IMR-90 (cell line): ENCODE measurements around the gene ADM2. TPM values are rescaled to one million over a fixed set of nuclear protein-coding genes. Genes with fewer than 3 reads are reported as not detected.

Source experiments
- ATAC-seq: fragments of 200-7000 bp; cut with Tn5 transposase; 2 replicates; pipeline ENCODE4 v1.9.1; 2020; ENCODE audit warnings: low read depth, mild to moderate bottlenecking, moderate library complexity
- BruUV-seq: library from RNA; stranded (reverse); fragments of 400-500 nt; replicated peaks from 2 replicates; lab custom pipeline; 2021; lab: Mats Ljungman, UMichigan
- CTCF ChIA-PET: fragments of 300-600 bp; formaldehyde crosslinking; extraction: SDS; loops from one replicate; lab custom pipeline; 2021; ENCODE audit warnings: antibody characterized with exemption; lab: Yijun Ruan, JAX
- POLR2A ChIA-PET: fragments of 300-600 bp; sonication (Branson Sonifier 250); formaldehyde crosslinking; loops from one replicate; lab custom pipeline; 2022; ENCODE audit warnings: antibody characterized with exemption; ENCODE audit not compliant: unreplicated experiment; lab: Charles Lee
- DNase-seq: peaks from one replicate; pipeline ENCODE4 v3.0.0; 2013
- H2AFZ ChIP-seq: replicated peaks from 2 replicates; pipeline ENCODE3; 2013; ENCODE audit warnings: low read length, mild to moderate bottlenecking; ENCODE audit not compliant: poor library complexity
- H2AK5ac ChIP-seq: 2 replicates; pipeline ENCODE4 v1.6.1; 2013; ENCODE audit warnings: low read depth, low read length, inconsistent platforms
- H2AK9ac ChIP-seq: replicated peaks from 2 replicates; pipeline ENCODE3; 2013; ENCODE audit warnings: mild to moderate bottlenecking, low read depth, low read length, moderate library complexity; ENCODE audit not compliant: poor library complexity
- H2BK120ac ChIP-seq: 2 replicates; pipeline ENCODE4 v1.6.1; 2013; ENCODE audit warnings: low read depth, low read length, inconsistent platforms
- H2BK15ac ChIP-seq: 3 replicates; pipeline ENCODE4 v1.6.1; 2013; ENCODE audit warnings: low read depth, low read length, inconsistent platforms
- H2BK20ac ChIP-seq: 2 replicates; pipeline ENCODE4 v1.6.1; 2013; ENCODE audit warnings: low read depth, mild to moderate bottlenecking, inconsistent platforms, low read length, moderate library complexity
- H2BK5ac ChIP-seq: 2 replicates; pipeline ENCODE4 v1.6.1; 2013; ENCODE audit warnings: mild to moderate bottlenecking, low read depth, low read length, inconsistent platforms; ENCODE audit not compliant: poor library complexity, severe bottlenecking
- H3K14ac ChIP-seq: replicated peaks from 2 replicates; pipeline ENCODE4 v1.6.1; 2013; ENCODE audit warnings: low read depth, low read length, inconsistent platforms
- H3K18ac ChIP-seq: 2 replicates; pipeline ENCODE4 v1.6.1; 2013; ENCODE audit warnings: low read depth, low read length, control low read depth
- H3K23ac ChIP-seq: 2 replicates; pipeline ENCODE4 v1.6.1; 2013; ENCODE audit warnings: low read depth, low read length, inconsistent platforms
- H3K27ac ChIP-seq: 2 replicates; pipeline ENCODE4 v1.5.1; 2013; ENCODE audit warnings: mild to moderate bottlenecking, control low read depth, low read length; ENCODE audit not compliant: insufficient read depth
- H3K27me3 ChIP-seq: 2 replicates; pipeline ENCODE4 v1.6.1; 2013; ENCODE audit warnings: low read length; ENCODE audit not compliant: control insufficient read depth, insufficient read depth
- H3K36me3 ChIP-seq: 2 replicates; pipeline ENCODE4 v1.6.1; 2013; ENCODE audit warnings: low read length, mixed read lengths; ENCODE audit not compliant: control insufficient read depth, insufficient read depth
- H3K4ac ChIP-seq: 2 replicates; pipeline ENCODE4 v1.6.1; 2013; ENCODE audit warnings: low read depth, low read length, inconsistent platforms
- H3K4me1 ChIP-seq: 2 replicates; pipeline ENCODE4 v1.6.1; 2013; ENCODE audit warnings: low read length, mixed read lengths; ENCODE audit not compliant: control insufficient read depth, insufficient read depth
- H3K4me2 ChIP-seq: 2 replicates; pipeline ENCODE4 v1.6.1; 2013; ENCODE audit warnings: low read depth, mild to moderate bottlenecking, control low read depth, low read length, moderate library complexity
- H3K4me3 ChIP-seq: 2 replicates; pipeline ENCODE4 v1.5.1; 2013; ENCODE audit warnings: low read depth, mild to moderate bottlenecking, control low read depth, low read length, moderate library complexity; ENCODE audit not compliant: insufficient read depth
- H3K56ac ChIP-seq: 2 replicates; pipeline ENCODE4 v1.6.1; 2013; ENCODE audit warnings: low read length, inconsistent platforms; ENCODE audit not compliant: insufficient read depth; ENCODE audit errors: extremely low read depth
- H3K79me1 ChIP-seq, 2 experiments: 2 replicates each; pipeline ENCODE4 v1.6.1; 2013; ENCODE audit warnings: low read length in 2 of 2, inconsistent platforms in 1 of 2, low read depth in 1 of 2
- H3K9ac ChIP-seq: 2 replicates; pipeline ENCODE4 v1.6.1; 2013; ENCODE audit warnings: low read depth, low read length, control low read depth
- H3K9me1 ChIP-seq: 2 replicates; pipeline ENCODE4 v1.6.1; 2013; ENCODE audit warnings: low read length, inconsistent platforms; ENCODE audit not compliant: insufficient read depth
- H3K9me3 ChIP-seq: 2 replicates; pipeline ENCODE4 v1.6.1; 2013; ENCODE audit warnings: low read length; ENCODE audit not compliant: control insufficient read depth, insufficient read depth
- H4K20me1 ChIP-seq: 2 replicates; pipeline ENCODE4 v1.6.1; 2013; ENCODE audit warnings: low read length, inconsistent platforms; ENCODE audit not compliant: insufficient read depth
- H4K5ac ChIP-seq: 2 replicates; pipeline ENCODE4 v1.6.1; 2013; ENCODE audit warnings: mild to moderate bottlenecking, low read depth, low read length, control low read depth
- H4K8ac ChIP-seq, 2 experiments: 2 replicates each; pipeline ENCODE4 v1.6.1; 2013; ENCODE audit warnings: low read depth in 2 of 2, low read length in 2 of 2, control low read depth in 1 of 2, inconsistent platforms in 1 of 2
- H4K91ac ChIP-seq: 2 replicates; pipeline ENCODE4 v1.6.1; 2013; ENCODE audit warnings: low read depth, low read length, inconsistent platforms; ENCODE audit not compliant: insufficient read depth
- BHLHE40 ChIP-seq: fragments of 150-350 bp; IDR thresholded peaks from 2 replicates; pipeline ENCODE4 v1.6.1; 2016; ENCODE audit warnings: mild to moderate bottlenecking, low read depth, low read length
- CEBPB ChIP-seq: IDR thresholded peaks from 2 replicates; pipeline ENCODE4 v1.6.1; 2012; ENCODE audit warnings: low read depth, low read length, improper control_type of control experiment
- CHD1 ChIP-seq: IDR thresholded peaks from 2 replicates; pipeline ENCODE4 v1.6.1; 2012; ENCODE audit warnings: low read depth, low read length, improper control_type of control experiment
- CTCF ChIP-seq: conservative IDR thresholded peaks from 2 replicates; pipeline ENCODE4 v1.5.1; 2012; ENCODE audit warnings: mild to moderate bottlenecking, low read depth, low read length, improper control_type of control experiment
- ELK1 ChIP-seq: fragments of 150-350 bp; IDR thresholded peaks from 2 replicates; pipeline ENCODE4 v1.6.1; 2016; ENCODE audit warnings: low read depth, mild to moderate bottlenecking, low read length, moderate library complexity, borderline replicate concordance
- FOS ChIP-seq: fragments of 150-350 bp; IDR thresholded peaks from 2 replicates; pipeline ENCODE4 v1.6.1; 2016; ENCODE audit warnings: low read depth, low read length
- MAFK ChIP-seq: IDR thresholded peaks from 2 replicates; pipeline ENCODE4 v1.6.1; 2012; ENCODE audit warnings: low read depth, low read length, improper control_type of control experiment
- MAZ ChIP-seq: IDR thresholded peaks from 2 replicates; pipeline ENCODE4 v1.6.1; 2012; ENCODE audit warnings: low read depth, mild to moderate bottlenecking, low read length, improper control_type of control experiment, moderate library complexity, borderline replicate concordance
- MXI1 ChIP-seq: IDR thresholded peaks from 2 replicates; pipeline ENCODE4 v1.6.1; 2012; ENCODE audit warnings: low read depth, mild to moderate bottlenecking, low read length, moderate library complexity, borderline replicate concordance
- POLR2A ChIP-seq: IDR thresholded peaks from 2 replicates; pipeline ENCODE4 v1.6.1; 2012; ENCODE audit warnings: mild to moderate bottlenecking, low read depth, low read length
- RAD21 ChIP-seq: IDR thresholded peaks from 2 replicates; pipeline ENCODE4 v1.6.1; 2012; ENCODE audit warnings: low read length, improper control_type of control experiment
- RCOR1 ChIP-seq: IDR thresholded peaks from 2 replicates; pipeline ENCODE4 v1.6.1; 2012; ENCODE audit warnings: mild to moderate bottlenecking, low read length, improper control_type of control experiment; ENCODE audit not compliant: insufficient replicate concordance
- RFX5 ChIP-seq: IDR thresholded peaks from 2 replicates; pipeline ENCODE4 v1.8.0; 2012; ENCODE audit warnings: low read depth, mild to moderate bottlenecking, low read length, moderate library complexity
- SMC3 ChIP-seq: fragments of 150-350 bp; IDR thresholded peaks from 2 replicates; pipeline ENCODE4 v1.6.1; 2016; ENCODE audit warnings: low read depth, mild to moderate bottlenecking, antibody characterized with exemption, low read length, moderate library complexity
- USF2 ChIP-seq: fragments of 150-350 bp; IDR thresholded peaks from 2 replicates; pipeline ENCODE4 v1.6.1; 2017; ENCODE audit warnings: mild to moderate bottlenecking, antibody characterized with exemption, low read length, low read depth
- WGBS, 2 experiments: methylation state at CpG; one replicate each; pipeline versions ENCODE4 v1.1.5 to v1.1.7; 2013; ENCODE audit warnings: missing lambda C conversion rate in 2 of 2; ENCODE audit not compliant: insufficient read length in 1 of 2; ENCODE audit errors: extremely low coverage in 2 of 2; 5-methylcytosine and 5-hydroxymethylcytosine counted together
- dilution Hi-C: fragments of 300-500 bp; cut with HindIII; formaldehyde crosslinking; loops from one replicate; pipeline ENCODE4 v1.14.3; 2018; ENCODE audit warnings: low sequenced_read_pairs; ENCODE audit not compliant: unreplicated experiment
- in situ Hi-C: fragments of 300-500 bp; cut with MboI; formaldehyde crosslinking; loops from 3 replicates; pipeline ENCODE4 v1.14.3; 2019; ENCODE audit warnings: low sequenced_read_pairs, inconsistent platforms, mixed read lengths
- intact Hi-C: fragments of 100-400 bp; cut with micrococcal nuclease; formaldehyde crosslinking; loops from 2 replicates; pipeline ENCODE4 v1.10.0; 2022
- polyA plus RNA-seq, 3 experiments: library from polyadenylated mRNA; depleted of rRNA; stranded (reverse); fragments of >200 nt; gene quantifications; 2 replicates each; pipeline ENCODE4 v1.2.3, GENCODE V29; 2012; ENCODE audit warnings: low replicate concordance in 1 of 3
- total RNA-seq: library from RNA; depleted of rRNA; stranded (reverse); fragments of >200 nt; gene quantifications from 2 replicates; pipeline ENCODE4 v1.2.3, GENCODE V29; 2012

Gene ADM2
- total and polyA plus RNA-seq, 2 of the 4 experiments (the other 2 are of a cell fraction), result 0.18 to 2.3 TPM

- DNase-seq, result no peak
- ChIA-PET POLR2A (no interaction called here), CTCF (no interaction called here)
- H3K18ac ChIP-seq, result no peak overlapping the region
- H3K56ac ChIP-seq, result no peak overlapping the region
- H4K91ac ChIP-seq, result no peak overlapping the region
- H2AK9ac ChIP-seq, result no peak overlapping the region
- intact Hi-C loops (no loop called here), in situ Hi-C loops (no loop called here), dilution Hi-C loops (no loop called here)
- H3K27ac ChIP-seq, result no peak overlapping the region
- no peak overlapping the region for H2AFZ ChIP-seq
- H2BK15ac ChIP-seq, result no peak overlapping the region
- H2BK120ac ChIP-seq, result no peak overlapping the region
- TF ChIP-seq MAFK (no peak), ELK1 (no peak), CEBPB (no peak), RFX5 (no peak), USF2 (no peak), MXI1 (no peak), POLR2A (no peak), SMC3 (no peak), BHLHE40 (no peak), CTCF (no peak), MAZ (no peak), RAD21 (no peak), FOS (no peak), CHD1 (no peak), RCOR1 (no peak)
- H4K5ac ChIP-seq, result no peak overlapping the region
- 97% methylated on average over 9 of the region's 20 CpGs; no CpG with 5 or more reads in 1 of the 2 experiments for WGBS, 2 experiments
- H2BK5ac ChIP-seq, result no peak overlapping the region
- H3K27me3 ChIP-seq, result no peaks in the 10 kb centered on the region
- no peak overlapping the region for H3K14ac ChIP-seq
- peaks cover 22 to 37% of the 10 kb centered on the region in 2 experiments for H3K79me1 ChIP-seq
- no peak for ATAC-seq
- no peak overlapping the region for H2AK5ac ChIP-seq
- no peak overlapping the region for H3K9ac ChIP-seq
- no peak overlapping the region for H3K4me3 ChIP-seq
- no peak overlapping the region for H4K8ac ChIP-seq
- peaks cover 36% of the 10 kb centered on the region for H3K36me3 ChIP-seq
- BruUV-seq, result no TSS peak
- H3K9me3 ChIP-seq, result no peaks in the 10 kb centered on the region
- H3K4me2 ChIP-seq, result no peak overlapping the region
- peaks cover 4% of the 10 kb centered on the region for H4K20me1 ChIP-seq
- H2BK20ac ChIP-seq, result no peak overlapping the region
- no peak overlapping the region for H3K4ac ChIP-seq
- no peak overlapping the region for H3K23ac ChIP-seq
- no peaks in the 10 kb centered on the region for H3K4me1 ChIP-seq
- no peaks in the 10 kb centered on the region for H3K9me1 ChIP-seq
Measured at GRCh38 chr22:50517495-50518260, 36.3 kb downstream of the ADM2 start.
